Inflammatory macrophage treated with lipopolysaccharide for 1 hour (primary cell): ENCODE measurements around the gene RETNLB.

Experiments
- DNase-seq, 2 donors: peaks; one replicate each; pipeline ENCODE4 v3.0.0-alpha.2; 2020 to 2022

Gene RETNLB, protein sequence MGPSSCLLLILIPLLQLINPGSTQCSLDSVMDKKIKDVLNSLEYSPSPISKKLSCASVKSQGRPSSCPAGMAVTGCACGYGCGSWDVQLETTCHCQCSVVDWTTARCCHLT

DNA sequence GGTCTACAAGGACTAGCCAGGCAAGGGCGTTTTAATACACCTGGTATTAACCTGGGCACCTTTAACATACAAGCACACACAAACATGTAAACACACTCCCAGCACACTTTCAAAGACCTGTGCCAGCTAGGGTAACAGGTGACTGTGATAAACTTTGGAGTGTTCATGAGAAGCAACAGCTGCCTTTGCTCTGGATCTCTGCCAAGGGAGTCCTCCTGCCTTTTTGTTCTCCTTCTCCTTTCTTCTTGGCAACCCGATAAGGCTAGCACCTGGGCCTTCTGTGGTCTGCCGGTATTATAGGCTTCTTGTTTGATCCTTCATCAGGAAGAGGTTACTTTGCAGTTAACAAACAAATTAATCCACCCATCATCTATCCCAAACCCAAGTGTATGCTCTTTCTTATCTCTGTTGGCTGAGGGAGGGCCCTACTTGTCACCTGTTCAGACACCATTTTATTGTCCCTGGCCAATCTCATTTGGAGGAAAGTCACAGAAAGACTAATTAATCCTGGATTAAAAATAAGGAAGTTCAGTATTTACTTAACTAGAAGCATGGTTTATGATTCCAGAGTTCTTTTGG is at the start of gene RETNLB:
TSS of gene RETNLB (minus strand) at position 7 of the 579 bp plus-strand sequence. CDS start 225 bp downstream, outside the sequence.
- DNase-seq, result no peak

DNA sequence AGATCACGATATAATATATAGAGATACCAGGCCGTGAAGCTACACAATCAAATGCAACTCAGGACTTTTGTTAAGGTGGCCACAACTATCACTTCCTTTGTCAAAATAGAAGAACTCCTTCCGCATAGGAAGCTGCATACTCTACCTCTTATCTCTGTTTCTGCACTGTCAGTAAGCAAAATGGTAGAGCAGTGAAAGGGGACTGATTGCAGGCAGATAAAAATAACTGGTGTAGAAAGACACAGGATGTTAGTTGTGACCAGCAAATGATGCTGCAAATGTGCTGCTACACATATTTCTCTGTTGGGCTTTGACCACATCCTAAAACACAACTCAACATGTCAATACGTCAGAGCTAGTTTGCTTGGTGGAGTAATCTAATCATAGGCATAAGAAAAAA is 49.1 kb upstream of the RETNLB start:
- DNase-seq, result no peak

DNA sequence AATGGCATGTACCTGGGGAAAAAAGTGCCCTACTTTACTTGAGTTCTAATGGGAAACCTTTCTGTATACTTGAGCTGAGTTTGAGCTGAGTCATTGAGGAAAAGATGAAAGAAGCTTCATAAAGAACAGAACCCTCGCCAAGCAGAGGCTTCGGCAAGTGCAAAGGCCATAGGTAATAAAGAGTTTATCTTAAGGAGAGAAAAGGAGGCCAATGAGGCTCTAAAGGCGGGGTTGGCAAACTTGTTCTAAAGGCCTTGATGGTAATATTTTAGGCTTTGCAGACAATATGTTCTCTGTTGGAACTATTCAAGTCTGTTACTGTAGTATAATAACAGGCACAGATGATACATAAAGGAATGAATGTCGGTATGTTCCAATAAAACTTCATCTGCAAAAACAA is 47.8 kb upstream of the RETNLB start:
- DNase-seq, result no peak

DNA sequence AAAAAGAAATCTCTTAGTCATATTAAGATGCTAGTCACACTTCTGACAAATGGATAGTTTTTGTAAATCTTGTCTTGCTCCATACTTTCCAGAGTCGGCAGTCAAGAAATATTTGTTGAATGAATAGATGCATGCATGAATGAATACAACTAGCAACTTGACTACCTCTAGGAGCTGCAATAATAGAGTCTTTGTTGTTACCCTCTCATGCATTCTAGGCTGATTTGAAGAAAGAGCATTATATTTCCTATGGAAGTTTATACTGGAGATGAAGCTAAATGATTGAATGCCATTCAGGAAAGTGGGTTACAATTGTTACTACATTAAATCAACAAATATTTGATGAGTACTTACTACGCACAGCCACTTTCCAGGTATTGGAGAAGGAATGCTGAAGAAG is 47.2 kb upstream of the RETNLB start:
- no peak for DNase-seq

DNA sequence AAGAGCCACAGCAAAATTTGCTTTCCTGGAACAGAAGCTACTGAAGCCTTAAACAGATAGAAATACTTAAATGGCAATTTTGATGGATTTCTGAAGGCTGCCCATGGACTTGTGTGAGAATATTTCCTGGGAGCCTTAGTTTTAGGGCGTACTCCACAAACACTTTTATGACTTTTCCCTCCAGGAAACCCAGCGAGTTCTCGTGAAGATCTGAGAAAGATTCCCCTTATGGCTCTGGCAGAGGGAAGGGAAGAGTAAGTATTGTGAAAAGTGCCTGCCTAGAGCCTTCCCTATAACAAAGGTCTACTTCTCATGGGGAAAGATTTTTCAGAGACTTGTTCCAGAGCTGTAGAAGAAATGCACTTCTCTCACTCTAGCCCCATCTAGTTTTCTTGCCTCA is 34.3 kb upstream of the RETNLB start:
- DNase-seq, result no peak

DNA sequence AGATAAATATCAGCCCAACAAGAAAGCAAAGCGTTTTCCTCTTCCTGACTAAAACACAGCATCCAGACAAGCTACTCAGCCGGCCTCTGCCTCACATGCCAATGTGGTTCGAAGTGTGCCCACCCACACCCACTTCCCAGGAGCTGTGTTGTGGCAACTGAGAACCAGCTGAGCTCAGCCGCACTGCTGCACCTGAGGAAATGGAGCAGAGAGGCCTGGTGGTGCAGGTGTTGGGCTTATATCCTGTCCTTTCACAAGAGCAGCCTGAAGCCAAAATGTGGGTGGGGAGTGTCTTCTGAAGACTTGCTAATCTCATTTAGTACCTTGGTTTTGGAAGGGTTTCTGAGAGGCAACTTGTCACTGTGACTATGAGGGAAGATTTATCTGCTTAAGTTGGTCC is 23.0 kb upstream of the RETNLB start:
- DNase-seq, result no peak

DNA sequence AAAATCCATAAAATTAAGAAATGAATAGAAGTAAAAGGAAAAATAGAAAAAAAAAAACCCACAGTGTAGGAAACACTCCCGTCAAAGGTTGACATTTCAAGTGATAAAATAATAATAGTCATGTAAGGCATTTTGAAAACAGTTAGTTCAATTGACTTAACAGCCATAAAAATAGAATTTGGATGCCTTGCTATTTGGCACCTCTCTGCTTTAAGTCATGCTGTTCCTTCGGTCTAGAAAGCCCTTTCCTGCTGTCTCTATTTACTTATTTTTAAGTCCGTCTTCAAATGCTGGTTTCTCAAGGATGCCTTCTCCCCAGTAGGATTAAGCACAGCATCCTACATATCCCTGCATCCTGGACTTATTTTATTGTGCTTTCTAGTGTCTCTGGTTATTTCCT is 22.3 kb upstream of the RETNLB start:
- no peak for DNase-seq

DNA sequence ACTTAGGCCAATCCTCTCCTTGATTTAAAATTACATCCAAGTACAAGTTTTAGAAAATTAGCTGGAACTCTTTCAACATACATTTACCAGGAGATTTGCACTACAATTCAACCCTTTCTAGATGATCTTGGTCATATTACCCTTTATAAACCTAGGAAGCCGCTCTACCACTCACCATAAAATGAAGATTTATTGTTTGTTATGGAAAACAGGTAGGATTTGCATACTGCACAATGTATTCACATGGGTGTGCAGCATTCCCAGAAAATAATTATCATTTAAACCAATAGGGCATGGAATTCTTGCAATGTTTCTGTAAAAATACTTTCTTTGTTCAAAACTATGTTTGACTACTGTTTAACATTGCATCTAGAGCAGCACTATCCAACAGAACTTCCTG is 18.4 kb upstream of the RETNLB start:
- DNase-seq, result no peak

DNA sequence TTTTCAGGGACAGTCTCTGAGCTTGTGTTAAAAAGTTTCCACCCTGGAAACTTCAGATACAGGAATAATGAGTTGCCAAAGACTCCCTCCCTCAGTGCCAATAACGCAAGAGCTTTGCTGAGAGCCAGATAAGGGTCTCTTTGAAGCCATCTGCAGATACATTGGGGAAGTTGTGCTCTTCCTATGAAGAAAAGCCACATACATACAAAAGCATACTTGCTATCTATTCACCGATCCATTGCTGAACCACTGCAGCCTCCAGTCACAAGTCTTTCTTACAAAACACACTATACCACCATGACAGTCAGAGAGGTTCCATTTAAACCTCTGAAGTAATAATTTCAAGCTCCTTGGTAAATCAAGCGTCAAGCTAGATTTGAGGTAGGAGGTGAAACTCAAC is 10.0 kb upstream of the RETNLB start:
- no peak for DNase-seq

DNA sequence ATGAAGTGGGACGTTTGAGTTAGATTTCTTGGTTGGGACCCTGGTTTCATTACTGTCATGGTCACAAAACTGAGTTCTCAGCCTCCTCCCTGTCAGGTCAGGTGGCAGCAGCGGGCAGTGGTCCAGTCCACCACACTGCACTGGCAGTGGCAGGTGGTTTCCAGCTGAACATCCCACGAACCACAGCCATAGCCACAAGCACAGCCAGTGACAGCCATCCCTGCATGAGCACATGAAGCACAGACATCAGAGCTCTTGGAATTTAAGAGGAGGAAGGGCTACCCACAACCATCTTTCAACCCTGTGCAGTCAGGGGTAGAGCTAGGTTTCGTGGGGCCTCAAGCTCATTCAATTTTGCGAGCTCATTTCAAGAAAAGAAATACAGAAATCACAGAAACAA is 1.5 kb downstream of the RETNLB start:
- no peak for DNase-seq

DNA sequence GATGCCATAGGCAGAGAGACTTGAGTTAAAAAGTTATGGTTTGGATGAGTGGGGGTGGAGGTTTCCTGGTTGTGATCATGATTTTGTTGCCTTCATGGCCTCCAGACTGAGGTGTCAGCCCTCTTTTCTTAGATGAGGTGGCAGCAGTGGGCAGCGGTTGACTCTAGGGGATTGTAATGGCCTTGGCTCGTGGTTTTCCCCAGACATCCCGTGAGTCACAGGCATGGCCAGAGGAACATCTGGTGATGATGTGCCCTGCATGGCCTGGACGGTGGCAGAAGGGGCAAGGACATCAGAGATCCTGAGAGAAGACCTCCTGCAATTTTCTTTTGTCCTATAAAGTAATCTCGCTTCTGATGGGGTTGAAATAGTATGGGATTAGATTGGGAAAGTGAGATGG is 12.4 kb downstream of the RETNLB start:
- no peak for DNase-seq

DNA sequence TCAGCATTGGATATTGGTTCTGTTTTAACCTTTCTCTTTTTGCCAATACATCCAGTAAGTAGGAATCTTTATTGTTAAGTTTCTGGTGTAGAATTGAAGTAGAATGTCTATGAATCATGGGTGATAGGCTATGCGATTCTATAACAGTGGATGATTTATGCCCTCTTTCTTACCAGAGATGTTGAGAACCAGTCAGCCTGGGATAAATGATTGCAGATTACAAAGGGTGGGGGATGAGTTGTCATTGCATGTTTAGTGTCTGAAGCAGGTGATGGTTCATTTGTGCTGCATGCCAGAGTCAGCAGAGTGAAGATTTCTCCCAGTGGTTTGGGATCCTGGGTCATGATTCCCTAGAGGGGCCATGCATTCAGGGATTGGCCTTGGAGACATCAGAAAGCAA is 14.3 kb downstream of the RETNLB start:
- no peak for DNase-seq

DNA sequence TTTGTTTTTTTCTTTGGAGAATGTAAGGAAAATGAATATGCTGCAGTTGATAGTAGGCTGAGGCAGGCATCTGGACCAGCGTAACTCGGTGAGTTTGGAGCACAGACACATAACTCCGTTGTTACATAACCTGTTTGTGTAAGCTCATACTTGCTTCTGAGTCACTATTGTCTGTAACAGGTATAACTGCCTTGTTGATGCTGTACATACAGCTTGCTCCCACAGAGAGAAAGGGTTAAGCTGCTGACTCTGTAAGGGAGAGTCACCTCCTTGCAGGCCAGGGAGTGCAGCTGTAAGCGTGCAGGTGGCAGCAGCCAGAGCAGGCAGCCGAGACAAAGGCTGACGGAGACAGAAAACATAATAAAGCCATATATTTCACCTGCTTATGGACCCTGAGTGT is 20.4 kb downstream of the RETNLB start:
- DNase-seq, result no peak

DNA sequence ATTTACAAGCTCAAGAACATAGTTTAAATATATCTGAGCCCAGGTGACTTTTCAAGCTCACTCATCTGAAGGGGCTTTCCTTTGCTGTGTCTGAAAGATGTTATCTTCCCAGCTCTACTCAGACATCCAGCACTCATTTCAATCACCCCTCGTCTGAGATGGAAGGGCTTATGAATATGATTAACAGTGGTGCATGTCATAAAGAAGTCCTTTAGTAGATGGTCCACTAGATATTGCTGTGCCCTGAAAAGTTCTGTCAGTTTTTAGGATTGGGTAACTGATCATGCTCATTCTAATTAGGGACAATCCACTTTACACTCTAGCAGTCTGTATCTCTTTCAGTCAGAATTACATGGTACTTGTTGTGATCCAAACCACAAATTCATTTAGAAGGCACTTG is 28.3 kb downstream of the RETNLB start:
- DNase-seq, result no peak

DNA sequence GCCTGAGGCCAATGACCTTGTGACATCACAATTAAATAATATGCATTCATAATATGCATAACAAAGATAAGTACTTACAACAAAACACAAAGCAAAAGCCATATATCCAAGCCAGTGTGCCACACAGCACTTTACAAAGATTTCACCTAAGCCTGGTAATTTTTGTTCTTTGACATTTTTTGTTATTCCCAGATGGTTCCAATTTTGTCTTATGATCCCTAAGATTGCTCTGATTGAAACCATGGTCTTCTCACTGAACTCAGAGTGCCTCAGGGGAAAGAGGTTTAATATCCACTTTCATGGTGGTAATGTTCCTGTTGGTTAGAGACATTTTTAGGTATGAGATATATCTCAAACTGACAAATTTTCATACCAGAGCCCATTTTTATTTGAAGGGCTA is 29.1 kb downstream of the RETNLB start:
- no peak for DNase-seq

DNA sequence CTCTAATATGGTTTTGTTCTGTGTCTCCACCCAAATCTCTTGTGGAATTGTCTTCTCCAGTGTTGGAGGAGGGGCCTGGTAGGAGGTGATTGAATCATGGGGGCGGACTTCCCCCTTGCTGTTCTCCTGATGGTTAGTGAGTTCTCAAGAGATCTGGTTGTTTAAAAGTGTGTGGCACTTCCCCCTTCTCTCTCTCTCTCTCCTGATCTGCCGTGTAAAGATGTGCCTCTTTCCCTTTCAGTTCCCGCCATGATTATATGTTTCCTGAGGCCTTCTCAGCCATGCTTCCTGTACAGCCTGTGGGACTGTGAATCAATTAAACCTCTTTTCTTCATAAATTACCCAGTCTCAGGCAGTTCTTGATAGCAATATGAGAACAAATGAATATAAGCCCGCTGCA is 33.1 kb downstream of the RETNLB start:
- no peak for DNase-seq

DNA sequence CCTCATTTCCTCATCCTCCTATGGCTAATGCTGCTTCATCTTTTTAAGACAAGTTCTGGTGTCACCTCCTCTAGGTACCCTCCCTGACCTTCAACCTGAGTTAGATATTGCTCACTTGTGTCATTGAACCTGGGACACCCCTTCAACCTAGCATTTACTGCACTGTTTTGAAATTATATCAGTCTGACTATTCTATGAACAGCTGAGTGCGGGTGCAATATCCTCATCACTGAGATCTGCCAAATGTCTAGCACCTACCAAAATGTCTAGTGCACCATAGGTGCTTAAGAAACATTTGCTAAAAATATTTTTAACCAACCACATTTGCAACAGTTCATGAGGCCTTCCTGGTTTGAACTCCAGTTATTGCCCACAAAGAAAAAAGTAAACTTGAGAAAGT is 34.5 kb downstream of the RETNLB start:
- no peak for DNase-seq

DNA sequence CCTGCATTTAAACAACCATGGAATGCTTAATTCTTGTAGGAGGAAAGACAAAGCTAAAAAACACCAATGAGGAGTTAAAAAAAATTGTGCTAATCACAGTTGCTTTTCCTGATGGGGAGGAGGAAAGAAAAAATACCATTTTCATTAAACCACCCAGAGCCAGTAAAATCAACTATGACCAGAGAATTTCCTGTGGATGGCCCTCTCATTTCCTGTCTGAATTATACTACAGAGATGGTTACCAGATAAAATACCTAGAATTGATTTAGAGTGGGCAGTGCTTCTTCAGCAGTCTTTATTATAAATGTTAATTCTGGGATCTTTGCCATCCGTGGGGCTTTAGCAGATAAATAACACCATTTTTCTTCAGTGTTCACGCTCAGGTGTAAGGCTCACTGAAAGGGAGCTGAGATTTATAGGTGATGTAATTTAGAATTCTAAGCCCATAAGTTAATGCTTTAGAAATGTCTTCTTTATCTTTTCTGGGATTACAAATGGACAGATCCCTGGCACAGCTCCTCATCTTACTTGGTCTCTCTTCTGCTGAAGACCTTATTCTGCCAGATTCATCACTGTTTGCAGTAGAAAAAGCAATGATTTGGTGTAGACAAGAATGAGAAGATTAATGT is 37.9 kb downstream of the RETNLB start:
- DNase-seq, result no peak

DNA sequence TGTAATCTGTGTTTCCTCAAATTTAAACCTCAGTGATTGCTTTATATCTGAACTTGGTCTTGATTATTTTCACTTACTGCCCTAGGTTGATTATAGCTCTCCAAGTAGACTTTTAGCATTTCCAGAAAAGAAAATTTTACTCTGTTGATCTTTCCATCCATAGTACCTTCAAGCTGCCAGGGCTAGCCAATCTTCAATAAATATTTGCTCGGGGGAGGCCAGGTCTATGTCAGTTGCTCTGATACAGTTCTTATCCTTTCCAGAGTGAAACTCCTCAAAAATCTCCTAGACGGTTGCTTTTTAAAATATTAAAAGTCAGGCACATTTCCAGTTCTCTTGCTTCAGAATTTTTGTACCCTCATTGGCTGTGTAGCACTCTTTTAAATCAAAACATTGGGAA is 38.8 kb downstream of the RETNLB start:
- DNase-seq, result no peak

DNA sequence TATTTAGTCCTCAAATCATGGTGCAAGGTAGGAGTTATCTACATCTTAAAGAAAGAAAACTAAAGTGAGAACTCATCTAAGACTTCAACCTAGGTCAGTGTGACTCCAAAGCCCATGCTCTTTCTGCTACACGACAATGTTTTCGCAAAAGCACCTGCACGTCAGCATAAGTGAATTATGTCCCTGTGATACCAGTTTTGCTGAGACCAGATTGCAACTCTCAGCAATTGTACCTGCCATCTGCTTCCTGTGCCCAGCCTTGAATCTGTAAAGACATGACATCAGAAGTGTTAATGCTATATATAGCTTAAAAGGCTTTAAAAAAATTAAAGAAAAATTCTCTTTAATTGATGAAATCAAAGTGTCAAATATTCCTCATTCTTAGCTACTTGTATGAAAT is 43.4 kb downstream of the RETNLB start:
- DNase-seq, result no peak

DNA sequence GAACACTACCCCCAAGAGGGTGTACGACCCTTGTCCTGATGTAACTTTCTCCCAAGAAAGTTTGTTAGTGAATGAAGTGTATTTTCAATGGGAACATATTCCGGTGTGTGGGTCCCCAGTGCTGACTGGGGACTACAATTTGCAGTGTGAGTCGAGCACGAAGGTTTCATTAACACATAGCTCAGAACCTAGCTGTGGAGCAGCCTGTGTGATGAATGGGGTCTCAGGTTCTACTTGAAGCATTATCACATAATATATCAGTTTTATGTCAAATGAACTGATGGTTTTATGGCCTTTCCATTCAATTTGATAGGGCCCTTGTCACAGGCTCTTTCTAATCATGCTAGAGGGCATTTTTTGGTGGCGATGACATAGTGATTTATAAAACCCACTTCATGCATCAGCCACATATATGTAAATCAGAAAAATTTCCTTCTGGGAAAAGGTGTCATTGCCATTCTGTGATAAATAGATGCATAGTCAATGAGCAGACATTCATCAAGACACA is 44.1 kb downstream of the RETNLB start:
- DNase-seq, result no peak
